CD4-positive, alpha-beta T cell treated with Interleukin-1 beta for 1 hour (primary cell): ENCODE data around the gene PPP1R11.

Experiments used
- DNase-seq, 2 donors: peaks; one replicate each; pipeline ENCODE4 v3.0.0-alpha.2; 2020 to 2022

PPP1R11 gene

DNA sequence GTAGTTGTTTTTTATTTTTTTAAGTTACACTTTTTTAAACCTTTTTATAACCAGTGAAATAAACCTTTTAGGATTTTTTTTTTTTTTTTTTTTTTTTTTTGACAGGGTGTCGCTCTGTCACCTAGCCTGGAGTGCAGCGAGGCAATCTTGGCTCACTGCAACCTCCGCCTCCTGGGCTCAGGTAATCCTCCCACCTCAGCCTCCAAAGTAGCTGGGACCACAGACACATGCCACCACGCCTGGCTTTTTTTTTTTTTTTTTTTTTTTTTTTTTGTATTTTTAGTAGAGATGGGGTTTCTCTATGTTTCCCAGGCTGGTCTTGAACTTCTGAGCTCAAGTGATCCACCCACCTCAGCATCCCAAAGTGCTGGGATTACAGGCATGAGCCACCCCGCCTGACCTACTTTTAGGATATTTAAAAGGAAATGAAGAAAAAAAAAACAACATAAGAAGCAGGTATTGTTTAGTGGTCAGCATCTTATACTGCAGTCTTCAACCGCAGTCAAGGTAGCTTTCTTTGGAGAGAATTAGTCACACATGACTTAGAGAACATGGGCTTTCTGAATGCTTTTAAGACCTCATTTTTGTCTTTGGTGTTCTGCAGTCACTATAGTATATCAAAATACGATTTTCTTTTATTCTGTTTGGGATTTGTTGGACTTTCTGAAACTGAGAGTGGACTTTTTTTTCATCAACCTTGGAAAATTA is 4.4 kb upstream of the PPP1R11 start:
- no peak for DNase-seq

DNA sequence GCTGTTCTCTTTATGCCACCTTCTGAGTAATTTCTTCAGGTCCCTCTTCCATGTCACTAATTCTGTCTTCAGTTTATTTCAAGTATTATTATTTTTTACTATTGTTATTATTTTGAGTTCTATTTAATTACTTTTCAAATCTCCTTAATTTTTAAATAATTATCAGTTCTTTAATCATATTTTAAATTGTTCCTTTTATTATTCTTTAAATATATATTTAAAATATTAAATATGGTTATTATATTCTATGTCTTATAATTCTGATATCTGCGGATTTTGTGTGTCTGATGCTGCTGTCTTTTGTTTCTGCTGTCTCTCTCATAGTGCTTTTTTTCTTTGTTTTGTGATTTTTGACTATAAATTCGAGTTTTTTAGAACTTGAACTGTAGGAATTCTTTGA is 3.7 kb upstream of the PPP1R11 start:
- no peak for DNase-seq

DNA sequence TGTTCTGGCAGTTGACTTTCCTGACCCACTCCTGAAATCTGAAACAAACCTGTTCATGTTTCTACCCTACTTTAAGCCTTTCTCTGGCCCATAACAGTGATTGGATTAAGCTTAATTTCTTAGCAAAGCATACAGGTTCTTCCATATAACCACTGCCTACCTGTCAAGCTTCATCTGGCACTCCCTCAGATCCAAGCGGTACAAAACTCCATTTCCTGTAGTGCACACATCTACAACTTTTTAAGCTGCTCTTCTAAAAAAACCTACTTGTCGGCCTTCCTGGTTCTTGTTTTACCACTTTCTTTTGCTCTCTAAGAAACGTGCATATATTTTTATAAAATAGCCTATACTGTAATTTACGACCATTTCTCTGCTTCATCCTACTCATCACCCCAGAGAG is 916 bp upstream of the PPP1R11 start:
- DNase-seq, result no peak

DNA sequence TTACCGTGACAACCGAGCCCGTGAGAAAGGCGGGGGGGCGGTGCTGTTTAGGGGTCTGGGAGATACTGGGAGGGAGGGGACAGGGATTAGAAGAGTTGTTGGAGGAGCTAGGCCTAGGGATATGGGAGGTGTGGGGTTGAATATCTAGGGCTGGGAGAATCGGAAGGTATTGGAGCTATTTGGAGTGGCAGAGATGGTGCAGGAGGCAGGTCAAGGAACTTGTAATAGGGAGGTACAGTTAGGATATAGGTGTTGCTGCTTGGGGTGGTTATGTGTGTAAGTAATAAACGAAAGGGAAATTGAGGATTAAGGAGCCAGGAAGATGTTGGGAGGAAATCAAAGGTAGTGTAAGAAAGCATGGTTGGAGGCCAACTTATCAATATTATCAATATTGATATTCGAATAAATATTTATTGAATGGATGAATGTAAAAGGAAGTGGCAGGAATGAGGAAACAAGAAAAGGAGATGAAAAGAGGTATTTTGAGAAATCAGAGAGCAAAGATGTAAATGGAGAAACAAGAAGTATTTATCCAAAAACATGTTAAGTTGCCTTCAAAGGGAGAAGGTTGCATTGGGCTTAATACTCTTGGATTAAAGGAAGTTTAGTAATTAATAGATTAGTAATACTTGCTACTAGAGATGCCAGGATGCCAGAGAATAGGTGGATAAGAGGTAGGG is 602 bp downstream of the PPP1R11 start:
- no peak for DNase-seq

DNA sequence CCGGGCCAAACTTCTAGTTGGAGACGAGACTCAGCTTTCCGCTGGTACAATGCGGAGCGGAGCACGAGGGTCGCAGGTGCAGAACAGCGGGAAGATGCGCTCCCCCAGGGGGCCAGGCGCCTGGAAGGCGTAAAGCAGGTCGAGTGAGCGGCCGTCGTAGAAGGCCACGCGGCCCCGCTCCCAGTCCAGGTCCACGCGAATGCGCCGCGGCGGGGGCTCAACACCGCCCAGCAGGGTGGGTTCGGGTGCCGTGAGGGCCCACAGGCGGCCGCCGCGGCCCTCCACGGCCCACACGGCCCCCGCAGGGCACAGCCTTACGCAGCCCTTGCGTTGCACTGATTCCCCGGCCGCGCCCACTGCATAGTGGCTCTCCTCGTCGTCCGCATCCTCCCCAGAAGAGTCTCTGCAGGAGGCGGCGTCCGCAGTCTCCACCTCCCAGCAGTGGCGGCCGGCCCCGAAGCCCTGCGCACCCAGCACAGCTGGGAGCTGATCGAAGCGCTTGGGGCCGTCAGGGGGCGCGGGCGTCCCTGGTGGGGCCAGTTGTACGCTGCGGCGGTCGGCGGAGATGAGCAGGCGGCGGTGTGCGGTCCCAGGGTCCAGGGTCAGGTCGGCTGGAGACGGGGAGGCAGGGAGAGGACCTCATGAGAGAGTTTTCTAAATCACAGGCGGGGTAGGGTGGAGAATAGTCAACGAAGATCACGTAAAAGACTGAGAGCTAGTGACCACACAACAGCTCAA is 4.3 kb downstream of the PPP1R11 start:
- DNase-seq, result no peak

DNA sequence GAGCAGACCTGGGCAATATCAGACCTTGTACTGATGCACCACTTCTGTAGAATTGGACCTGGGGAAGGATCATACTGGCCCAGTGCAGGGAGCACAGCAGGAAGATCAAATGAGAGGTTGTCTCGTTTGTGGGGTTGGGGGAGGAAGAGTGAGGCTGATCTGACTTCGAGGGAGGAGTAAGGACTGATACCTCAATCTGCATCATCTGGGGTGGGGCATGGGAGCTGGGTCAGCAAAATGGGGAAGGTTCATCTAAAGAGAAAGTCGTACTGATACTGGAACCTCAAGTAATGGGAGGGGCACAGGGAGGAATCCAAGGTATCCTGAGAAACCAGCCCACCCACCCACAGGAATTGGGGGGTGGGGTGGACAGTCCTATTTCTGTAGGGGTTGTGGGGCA is 4.9 kb downstream of the PPP1R11 start:
- DNase-seq, result no peak

DNA sequence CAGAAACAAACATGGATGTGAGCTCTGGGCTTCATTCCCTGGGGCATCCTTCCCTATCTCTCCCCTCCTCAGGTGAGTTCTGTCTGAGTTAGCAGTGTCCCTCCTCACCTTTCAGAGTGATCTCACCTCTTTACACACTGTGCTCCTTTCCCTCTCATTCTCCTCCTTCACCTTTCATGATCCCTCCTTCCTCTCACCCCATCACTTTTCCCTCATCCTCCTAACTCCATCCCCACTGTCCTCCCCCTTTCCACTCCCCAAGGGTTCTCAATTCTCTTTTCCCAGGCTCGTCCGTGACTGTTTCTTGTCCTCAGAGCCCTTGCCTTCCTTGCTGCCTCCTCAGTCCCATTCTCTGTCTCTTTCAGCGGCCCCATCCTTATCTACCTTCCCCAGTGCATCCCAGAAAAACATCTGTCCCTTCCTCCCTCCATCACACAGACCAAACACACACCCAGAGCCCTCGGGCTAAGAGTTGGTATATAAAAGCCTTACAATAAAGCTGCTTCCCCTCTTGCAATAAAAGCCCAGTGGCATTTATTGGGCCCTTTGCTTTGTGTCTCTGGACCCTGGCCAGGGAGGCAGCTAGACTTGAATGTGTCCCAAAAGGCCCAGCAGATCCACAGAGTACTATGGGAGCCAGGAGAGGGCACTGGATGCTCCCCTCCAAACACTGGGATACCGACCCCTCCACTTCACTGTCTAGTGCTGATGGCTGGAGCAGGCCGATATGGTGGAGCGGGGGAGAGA is 6.7 kb downstream of the PPP1R11 start:
- DNase-seq, result no peak

- no peak for DNase-seq
Observed at GRCh38 chr6:30074331-30075093, 7.5 kb downstream of the PPP1R11 start.

GRCh38 chr6:30075094-30075789 is 8.2 kb downstream of the PPP1R11 start, which contains the start of gene RNF39:
RNF39 (minus strand) TSS chr6:30075769; CDS start chr6:30075585, 184 bp downstream.
- peak in 1 of 2 donors; percentile 23 for DNase-seq

DNA sequence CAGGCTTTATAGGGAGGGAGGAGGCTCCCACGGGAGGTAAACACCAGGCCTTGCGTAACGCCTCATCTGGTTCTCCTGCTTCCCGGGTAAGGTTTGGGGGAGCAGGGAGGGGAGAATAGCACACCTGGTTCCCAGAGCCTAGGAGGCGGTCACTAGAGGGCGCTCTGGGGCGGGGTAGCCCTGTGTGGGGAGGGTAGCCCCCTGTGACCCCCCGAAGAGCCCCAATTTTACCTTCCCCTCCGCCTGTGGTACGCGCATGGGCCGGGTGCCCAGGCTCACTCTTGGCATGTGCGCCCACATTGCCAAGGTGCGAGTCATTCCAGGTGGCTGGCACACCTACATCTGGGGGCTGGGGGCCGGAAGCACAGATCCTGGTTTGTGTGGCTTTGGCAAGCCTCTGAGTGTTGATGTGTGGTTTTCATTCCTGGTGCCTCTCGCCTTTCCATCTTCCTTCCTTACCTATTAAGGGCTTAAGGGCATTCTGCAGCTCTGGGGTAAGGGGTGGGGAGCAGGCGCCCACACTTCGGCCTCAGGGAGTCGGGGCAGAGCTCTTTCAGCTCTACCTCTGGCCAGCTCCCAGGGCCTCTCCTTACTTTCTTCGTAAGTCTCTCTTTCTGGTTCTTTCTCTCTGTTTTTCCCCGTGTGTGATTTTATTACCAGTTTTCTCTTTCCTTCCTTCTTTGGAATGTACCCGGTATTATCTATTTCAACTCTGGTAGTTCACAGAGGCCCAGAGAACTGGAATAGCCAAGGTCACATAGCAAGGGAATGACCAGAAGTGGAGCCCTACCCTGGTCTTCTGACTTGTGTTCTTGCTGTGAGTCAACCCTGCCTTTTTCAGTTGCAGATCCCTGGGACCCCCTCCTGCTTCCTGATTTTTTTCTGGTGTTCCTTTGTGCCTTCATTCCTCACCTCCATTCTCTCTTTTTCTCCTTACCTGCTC is 9.1 kb downstream of the PPP1R11 start:
- DNase-seq, result no peak

GRCh38 chr6:30077218-30077617 is 10.2 kb downstream of the PPP1R11 start:
- no peak for DNase-seq

- DNase-seq, result no peak
Observed at GRCh38 chr6:30087876-30088275, 20.9 kb downstream of the PPP1R11 start.

DNA sequence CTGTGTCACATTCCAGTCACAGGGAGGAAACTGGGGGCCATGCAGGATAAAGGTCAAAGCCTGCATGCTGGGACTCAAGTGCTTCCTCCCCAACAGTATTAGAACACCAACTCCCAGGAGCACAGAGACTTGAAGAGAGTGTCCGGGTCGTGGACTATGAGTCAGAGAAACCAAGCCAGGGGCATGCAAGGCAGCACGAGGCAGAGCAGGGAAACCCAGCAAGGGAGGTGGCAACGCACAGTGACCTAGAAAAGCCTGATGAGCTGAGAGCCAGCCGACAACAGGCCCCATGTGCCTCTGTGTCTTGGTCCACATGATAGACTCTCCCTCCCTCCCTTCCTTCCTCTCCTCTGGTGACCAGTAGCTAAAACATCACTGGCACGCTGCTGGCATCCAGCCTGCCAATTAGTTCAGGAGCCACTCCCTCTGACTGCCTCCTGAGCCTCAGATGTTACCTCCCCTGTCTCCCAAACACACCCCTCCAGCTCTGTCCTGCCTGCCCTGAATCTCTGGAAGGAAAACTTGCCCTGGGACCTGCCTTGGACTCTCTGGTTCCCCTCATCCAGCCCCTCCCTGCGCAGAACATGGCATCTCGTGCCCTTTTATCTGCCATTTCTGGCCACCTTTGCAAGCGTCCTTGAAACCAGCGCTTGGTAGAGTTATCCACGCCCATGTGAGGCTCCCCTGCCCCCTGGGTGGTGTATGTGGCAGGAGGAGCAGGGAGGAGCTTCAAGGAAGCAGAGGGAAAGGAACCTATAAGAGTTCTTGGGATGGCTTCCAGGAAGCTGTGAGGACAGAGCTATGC is 24.8 kb downstream of the PPP1R11 start:
- DNase-seq, result no peak

GRCh38 chr6:30092852-30093543 is 26.0 kb downstream of the PPP1R11 start:
- no peak for DNase-seq

GRCh38 chr6:30093951-30094661 is 27.1 kb downstream of the PPP1R11 start:
- no peak for DNase-seq

DNA sequence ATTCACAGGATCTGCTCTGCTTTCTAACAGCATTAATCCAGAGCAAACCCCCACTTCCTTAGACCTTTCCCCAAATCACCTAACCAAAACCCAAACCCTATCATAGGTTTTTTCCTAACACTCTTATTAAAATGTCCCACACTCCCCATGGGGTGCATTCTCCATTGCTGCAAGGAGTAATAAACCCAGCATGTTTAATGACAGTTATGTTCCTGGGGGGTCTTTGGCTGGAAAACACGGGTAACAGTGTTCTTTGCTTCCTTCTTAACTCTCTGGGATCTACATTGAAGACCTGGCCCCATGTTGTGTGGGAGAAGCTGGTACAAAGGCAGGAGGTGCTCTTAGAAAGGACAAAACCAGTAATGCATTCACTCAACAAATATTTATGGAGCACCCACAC is 29.8 kb downstream of the PPP1R11 start:
- no peak for DNase-seq

DNA sequence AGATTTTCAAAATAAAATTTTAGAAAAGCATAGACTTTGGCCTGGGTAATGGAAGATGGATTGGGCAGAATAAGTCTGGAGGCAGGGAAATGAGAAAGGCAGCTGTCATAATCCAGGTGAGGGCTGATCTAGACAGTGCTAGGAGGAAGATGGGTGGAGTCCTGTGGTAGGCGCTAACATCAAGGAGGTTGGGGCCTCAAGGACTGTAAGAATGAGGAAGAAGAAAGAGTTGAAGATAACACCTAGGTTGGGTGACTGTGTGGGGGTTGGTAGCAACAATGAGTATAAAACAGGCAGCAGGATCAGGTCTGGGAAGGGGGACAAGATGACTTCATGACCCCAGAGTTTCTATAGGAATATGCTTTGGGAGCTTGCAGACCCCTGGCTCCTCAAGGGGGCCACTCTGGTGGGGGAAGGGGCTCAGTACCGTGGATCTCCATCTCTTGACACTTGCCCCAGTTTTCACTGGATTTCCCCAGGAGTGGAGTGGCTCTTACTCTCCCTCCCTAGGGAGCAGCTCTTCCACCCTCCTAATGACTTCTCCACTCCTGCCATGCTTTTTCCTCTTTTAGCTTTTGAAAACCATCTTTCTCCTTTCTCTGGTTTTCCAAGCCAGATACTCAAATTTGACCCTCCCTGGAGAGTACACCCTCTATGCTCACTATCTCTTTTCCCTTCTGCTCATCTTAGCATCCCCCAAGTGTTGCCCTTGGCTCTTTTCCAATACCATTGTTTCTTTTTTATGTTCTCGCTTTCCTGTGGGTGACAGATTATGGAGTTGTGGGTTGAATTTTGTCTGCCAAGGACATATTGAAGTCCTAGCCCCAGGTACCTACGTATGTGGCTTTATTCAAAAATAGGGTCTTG is 31.1 kb downstream of the PPP1R11 start:
- DNase-seq, result no peak
